Measurements from ENCODE around the gene SS18L1.
"Not testable (repeated sequence)": the region's sequence is repeated elsewhere in the genome, so short reads cannot be mapped to it uniquely, and the experiment has no call there.

Gene SS18L1

GRCh38 chr20:62137478-62138203 is 5.9 kb upstream of the SS18L1 start:
- DNase-seq (ENCODE audit: low read depth in 2 of 2): no peak

GRCh38 chr20:62138204-62138543 is 5.4 kb upstream of the SS18L1 start:
- DNase-seq (ENCODE audit: low read depth in 2 of 2): no peak

- no peak for DNase-seq (ENCODE audit: low read depth in 2 of 2)
Observed at GRCh38 chr20:62138912-62139311, 4.7 kb upstream of the SS18L1 start.

GRCh38 chr20:62139636-62140035 is 3.9 kb upstream of the SS18L1 start:
- DNase-seq (ENCODE audit: low read depth in 2 of 2): no peak

DNA sequence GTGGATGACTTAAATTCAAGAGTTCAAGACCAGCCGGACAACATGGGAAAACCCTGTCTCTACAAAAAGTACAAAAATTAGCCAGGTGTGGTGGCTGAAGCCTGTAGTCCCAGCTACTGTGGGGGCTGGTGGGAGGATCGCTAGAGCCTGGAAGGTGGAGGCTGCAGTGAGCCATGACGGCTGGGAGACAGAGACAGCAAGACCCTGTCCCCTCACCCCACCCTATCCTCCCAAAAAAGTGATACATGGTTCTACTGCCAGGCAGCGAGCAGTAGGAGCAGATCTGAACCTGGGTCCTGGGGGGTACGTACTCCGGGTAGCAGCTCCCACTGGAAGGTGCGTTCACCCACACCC is 2.5 kb upstream of the SS18L1 start:
- DNase-seq (ENCODE audit: low read depth in 2 of 2): no peak

DNA sequence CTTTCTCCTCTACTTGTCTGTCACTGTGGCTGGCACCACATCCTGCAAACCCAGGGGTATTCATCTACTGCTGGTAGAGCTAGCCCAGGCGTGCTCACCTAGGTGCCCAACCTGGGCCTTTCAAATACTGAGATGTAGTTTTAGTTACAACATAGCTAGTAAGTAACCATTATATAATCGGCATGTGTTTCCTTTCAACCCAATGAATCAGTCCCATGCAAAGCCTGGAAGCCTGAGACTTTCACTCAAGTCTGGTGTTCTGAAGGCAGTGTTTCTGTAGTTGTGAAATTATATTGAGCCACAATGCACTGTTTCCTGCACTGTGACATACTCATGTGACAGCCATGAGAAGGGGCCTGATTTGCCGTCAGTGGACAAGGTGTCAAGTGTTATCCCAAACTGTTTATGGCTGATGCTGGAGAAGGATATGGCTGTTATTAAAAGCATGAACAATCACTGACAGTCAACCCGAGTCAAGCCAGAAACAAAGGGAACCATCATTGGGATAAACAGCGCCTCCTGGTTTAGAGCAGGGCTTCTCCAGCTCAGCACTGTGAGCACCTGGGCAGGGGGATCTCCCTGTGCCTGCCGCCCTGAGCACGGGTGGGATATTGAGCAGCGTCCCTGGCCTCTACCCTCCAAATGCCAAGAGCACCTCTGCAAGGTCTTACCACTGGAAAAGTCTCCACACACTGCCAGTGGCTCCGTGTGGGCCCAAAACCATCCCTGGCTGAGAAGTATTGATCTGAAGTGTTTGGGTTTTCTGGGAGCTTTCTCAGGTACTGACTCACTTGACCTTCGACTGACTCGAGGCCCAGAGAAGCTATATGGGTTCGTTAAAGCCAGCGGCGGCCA is 1.9 kb upstream of the SS18L1 start:
- DNase-seq (ENCODE audit: low read depth in 2 of 2): no peak

DNA sequence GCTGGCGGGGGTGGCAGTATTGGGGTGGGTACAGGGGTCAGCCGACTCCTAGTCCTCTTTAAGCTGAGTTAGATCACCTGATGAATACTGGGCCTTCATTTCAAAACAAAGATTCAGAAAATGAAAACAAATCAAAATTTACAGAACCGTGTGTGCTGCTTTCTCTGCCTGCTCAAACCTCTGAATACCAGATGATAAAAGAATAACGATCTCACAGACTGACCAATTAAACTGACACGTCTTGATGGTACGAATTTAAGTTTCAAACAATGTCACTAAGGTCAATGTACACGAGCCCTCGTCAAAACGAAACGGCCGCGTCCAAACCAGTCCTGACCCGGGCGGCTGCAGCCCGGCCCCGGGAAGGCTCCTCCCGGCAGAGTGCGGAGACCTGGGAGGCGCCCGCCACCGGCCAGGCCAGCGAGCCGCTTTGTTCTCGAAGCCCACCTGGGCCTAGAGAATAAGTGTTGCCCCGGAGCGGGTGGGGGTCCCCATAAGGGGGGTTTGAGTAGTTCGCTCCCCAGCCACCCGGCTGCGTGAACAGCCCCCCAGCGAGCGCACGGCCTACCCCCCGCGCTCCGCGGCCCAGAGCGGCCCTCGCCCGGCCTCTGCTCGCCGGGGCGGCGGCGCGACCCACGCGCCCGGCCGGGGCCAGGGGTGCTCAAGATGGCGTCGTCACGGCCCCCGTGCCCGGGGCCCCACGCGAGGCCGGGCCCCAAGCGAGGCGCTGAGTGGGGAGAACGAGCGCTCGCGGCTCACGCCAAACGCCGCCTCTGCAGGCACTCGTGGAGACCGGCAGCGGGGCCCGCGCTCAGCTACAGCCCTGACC is 1.1 kb upstream of the SS18L1 start:
- no peak for DNase-seq (ENCODE audit: low read depth in 2 of 2)

- peak in 1 of 2 donors; percentile 38 for DNase-seq (ENCODE audit: low read depth in 2 of 2)
Observed at GRCh38 chr20:62143957-62144825, 622 bp downstream of the SS18L1 start.

DNA sequence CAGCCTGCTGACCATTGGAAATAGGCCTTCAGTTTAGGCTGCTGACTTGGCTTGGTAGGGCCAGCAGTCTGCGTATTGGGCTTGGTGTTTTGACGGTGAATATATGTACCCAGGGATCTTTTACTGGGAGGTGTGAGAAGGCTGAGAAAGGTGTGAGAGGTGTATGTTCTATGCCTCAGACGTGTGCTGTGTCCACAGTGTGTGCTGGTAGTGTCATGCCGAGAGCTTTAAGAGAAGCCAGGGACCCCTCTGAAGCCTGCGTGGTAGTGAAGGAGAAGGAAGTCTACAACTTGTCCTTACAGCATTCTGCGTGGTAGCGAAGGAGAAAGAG is 2.1 kb downstream of the SS18L1 start:
- DNase-seq (ENCODE audit: low read depth in 2 of 2): no peak

DNA sequence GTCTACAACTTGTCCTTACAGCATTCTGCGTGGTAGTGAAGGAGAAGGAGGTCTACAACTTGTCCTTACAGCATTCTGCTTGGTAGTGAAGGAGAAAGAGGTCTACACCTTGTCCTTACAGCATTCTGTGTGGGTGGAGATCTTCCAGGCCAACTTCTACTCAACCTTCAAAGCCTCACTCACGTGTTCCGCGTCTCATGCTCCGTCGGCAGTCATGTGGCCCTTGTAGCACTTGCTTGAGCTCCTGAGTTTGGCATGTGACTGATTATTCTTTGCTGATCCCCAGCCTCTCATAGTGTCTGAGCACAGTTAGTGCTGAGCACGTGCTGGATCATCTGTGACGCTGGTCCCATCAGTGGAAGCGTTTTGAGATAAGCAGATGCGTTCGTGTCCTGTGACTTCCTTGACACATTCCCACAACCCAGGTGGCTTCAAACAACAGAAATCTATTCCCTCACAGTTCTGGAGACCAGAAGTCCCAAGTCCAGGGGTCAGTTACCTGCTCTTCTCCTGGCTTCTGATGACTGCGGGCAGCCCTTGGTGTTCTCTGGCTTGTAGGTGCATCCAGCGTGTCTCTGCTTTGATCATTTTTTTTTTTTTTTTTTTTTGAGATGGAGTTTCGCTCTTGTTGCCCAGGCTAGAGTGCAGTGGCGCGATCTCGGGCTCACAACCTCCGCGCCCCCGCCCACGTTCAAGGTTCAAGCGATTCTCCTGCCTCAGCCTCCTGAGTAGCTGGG is 2.6 kb downstream of the SS18L1 start:
- DNase-seq (ENCODE audit: low read depth in 2 of 2): no peak

DNA sequence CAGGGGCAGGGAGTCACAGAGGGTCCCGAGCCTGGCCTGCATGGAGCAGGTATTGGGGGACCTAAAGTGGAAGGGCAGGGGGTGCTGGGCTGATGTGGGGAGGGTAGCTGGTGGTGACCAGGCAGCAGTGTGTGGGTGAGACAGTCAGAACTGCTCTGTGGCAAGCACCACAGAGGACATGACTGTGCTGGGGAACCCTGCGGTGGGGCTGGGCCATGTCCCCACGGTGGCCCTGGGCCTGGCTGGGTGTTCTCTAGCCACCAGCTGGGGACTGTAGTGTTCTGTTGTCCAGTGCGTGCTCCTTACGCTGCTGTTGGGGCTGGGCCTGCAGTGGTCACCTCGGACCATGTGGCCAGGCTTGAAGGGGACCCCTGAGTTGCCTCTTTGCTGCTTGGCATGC is 3.6 kb downstream of the SS18L1 start:
- no peak for DNase-seq (ENCODE audit: low read depth in 2 of 2)

DNA sequence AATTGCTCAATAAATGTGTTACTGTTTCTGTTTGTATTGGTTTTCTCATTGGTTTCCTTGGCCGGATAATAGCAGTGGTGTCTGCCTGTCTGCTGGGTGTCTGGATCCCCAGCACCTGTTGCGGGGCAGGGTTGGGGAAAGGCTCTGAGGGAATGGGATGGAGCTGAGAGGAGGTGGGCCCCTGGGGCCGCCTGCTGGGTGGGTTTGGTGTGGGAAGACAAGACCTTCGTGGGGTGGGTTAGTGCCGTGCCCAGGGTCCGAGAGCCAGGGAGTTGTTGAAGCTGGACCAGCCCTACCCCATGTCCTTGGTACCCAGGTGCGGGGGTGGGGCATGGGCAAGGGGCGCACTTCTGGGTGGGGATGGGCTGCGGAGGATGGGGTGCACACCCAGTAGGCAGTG is 4.0 kb downstream of the SS18L1 start:
- no peak for DNase-seq (ENCODE audit: low read depth in 2 of 2)

GRCh38 chr20:62148383-62148782 is 4.8 kb downstream of the SS18L1 start:
- not testable (repeated sequence) for DNase-seq (ENCODE audit: low read depth in 2 of 2)

DNA sequence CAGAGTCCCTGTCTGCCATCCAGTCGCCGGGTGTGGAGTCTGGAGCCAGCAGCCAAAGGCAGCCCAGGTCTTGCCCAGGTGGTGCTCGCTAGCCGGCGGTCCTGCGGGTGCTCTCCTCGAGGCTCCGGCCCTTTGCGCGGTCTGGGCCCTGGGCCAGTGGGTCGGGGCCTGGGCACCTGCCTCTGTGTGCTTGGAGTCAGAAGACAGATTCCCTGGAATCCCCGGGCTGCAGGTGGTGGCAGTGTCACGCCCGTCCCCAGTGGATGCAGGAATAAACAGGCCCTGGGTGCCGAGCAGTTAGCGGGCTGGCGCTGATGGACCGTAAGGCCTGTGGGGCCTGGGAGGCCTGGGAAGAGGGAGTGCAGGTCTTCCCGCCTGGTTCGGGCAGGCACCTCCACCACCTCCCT is 5.3 kb downstream of the SS18L1 start:
- DNase-seq (ENCODE audit: low read depth in 2 of 2): no peak

DNA sequence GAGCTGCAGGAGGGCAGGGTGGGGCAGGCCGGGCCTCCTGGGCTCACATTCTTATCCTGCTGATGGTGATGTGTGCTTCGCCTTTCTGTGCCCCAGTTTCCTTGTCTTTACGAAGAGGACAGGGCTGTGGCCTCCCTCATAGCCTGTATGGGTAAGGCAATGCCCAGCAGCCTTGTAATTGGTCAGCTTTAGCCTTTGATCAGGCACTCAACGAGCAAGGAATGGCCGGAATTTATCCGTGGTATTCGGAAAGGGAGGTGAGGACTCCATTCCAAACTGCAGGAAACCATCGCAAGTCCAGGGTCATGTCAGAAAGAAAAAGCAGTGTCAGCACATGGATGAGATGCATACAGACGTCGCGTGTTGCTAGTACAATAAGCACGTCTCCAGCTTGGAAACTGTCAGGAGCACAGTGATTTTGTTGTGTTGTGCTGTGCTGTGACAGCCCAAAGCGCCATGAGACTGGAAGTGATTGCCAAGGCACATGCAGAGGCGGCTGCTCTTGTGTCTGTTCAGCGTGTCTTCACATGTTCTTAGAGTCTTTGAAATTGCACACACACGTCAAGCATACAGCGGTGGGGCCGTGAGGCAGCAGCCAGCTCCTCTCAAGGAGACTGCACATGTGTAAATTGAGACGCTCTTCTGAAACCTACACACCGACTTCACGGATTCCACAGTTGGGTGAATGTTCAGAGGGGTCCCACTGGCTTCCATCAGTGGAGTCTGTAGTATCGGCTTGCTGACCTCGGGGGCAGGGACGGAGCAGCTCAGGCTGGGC is 6.2 kb downstream of the SS18L1 start:
- DNase-seq (ENCODE audit: low read depth in 2 of 2): no peak

DNA sequence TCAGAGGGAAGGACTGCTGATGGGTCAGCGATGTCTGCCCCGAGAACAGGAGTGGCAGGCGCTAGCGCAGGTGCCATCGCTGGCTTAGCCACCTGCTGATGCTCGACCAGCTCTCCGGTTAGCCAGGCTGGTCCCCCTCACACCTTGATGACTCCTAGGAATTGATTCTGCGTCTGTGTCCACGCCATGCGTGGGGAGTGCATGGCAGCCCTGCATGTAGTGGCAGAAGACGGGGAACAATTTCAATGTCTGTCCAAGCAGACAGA is 6.7 kb downstream of the SS18L1 start:
- no peak for DNase-seq (ENCODE audit: low read depth in 2 of 2)

GRCh38 chr20:62151225-62151624 is 7.7 kb downstream of the SS18L1 start:
- no peak for DNase-seq (ENCODE audit: low read depth in 2 of 2)

- DNase-seq (ENCODE audit: low read depth in 2 of 2): no peak
Observed at GRCh38 chr20:62151835-62152364, 8.3 kb downstream of the SS18L1 start.

DNA sequence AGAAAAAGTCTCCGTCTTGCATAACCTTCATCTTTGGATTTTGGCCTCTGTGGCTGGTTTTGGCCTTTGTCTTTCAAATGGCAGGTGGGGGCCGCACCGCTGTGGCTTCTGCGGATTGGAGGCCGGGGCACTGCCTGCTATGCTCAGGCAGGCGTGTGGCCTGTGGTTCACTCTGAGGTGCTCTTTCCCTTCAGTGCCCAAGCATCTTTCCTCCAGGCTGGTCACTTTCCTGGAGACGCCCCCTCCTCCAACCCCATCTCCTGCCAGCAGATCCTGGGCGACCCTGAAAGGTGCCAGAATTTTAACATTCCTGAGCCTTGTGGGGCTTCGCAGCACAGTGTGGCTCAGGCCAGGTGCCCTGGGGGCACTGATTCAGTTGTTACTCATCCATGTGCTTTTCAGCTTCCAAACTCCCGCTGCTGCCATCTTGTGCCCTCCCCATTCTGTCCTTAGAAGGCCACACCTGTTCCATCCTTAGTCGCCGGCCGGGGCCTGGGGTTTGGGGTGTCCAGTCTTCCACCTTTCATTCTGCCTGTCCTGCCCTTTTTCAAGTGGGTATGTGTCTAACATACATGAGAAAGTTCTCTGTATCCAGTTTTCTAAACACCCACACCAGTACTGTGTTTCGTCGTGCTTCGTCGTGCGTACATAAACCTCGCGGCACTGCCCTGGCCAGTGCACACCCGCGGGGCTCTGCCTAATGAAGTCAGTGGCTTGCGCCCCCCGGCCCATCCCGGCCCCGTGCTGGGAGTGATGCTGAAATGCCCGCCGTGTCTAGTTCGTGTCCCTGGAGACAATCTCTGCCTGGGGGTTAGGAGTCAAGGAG is 12.1 kb downstream of the SS18L1 start:
- DNase-seq (ENCODE audit: low read depth in 2 of 2): no peak

DNA sequence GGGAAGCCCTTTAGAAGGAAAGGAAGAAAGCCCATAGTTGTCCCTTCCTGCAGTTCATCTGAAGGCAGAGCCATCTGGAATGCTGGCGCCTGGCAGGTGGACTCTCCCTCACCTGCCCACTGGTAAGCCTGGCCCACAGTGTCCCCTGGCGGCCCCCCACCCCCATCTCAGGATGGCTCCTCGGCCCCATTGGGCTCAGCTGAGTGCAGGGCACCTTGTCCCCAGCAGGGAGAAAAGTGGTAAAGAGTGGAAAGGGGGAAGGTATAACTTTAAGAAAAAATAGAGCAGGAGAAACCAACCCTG is 12.6 kb downstream of the SS18L1 start:
- DNase-seq (ENCODE audit: low read depth in 2 of 2): no peak

All from stimulated activated CD8-positive, alpha-beta memory T cell treated with anti-CD3 and anti-CD28 coated beads, Interleukin-15, amount 100 ng/mL, for 4 hours (primary cell).